ENCODE results near the gene AMBRA1.

DNA sequence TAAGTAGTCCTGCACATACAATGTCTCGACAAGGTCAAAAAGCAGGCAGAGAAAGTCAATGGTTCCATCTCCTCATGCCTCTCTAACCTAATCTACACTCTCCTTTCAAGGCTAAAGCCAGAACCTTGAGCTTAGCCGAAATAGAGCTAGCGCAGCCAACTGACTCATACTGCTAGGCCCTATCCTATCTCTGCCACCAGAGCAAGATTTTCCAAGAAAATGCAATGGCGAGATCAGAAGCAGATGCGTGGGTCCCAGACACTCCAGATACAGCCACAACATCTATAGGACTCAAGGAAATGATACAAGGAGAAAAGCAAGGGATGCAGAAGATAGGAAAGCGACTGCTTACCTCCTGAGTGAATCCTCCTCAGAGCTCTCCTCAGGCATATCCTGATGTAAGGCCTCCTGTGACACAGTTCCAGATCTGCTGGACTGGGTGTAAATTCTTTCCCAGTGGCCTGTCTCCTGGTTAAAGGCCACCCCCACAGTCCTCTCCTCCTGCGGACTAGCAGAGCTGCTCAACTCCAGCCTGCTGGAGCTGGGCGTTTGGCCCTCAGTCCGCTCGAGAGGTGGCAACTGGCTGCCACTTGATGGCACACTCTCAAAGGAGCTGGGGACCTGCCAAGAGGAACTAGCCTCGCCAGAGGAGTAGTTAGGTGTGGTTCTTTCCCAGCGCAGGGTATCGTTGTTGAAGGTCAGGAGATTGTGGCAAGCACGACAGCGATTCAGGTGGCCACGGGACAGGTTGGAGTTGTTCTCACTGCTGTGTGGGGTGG, 52.0 kb downstream of the AMBRA1 start:
- TF ChIP-seq CTCF (conservative IDR thresholded peaks at IDR 0.05; ENCODE audit: low read length), result no peak
- no peak for TF ChIP-seq EZH2phosphoT487 (IDR thresholded peaks at IDR 0.05; ENCODE audit: borderline replicate concordance, low read depth, low read length)
